ENCODE data around the gene EXOSC5.

Gene EXOSC5

DNA sequence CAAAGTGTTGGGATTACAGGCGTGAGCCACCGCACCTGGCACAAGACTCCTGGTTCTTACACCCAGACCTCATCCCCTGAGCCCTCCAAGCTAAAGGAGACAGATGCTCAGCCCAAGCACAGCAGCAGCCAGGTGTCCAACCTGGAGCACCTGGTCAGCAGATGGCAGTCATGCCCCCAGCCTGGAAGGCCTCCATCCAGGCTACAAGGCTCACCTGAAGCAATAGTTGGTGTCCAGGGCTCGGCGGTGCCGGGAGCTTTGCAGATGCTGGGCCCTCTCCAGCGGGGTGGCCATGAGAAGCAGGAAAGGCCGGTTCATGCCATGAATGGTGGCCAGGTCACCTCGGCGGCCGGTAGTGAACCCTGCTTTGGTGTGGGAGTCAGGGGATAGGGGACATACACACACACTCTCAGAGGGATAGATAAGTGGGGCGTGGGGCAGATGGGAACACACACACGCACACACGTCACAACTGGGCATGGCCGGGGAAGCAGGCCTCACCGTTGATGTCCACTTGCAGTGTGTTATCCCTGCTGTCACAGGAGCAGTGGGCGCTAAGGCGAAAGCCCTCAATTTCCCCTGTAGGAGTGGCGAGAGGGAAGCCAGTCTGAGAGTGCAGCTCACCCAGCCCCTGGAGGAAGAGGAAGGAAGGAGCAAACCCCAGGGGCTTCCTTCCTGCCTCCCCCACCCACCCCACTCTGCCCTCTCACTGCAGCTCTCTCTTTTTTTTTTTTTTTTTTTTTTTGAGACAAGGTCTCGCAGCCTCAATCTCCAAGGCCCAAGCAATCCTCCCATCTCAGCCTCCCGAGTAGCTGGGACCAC lies 55.3 kb downstream of the EXOSC5 start:
- no peak for FAIRE-seq

DNA sequence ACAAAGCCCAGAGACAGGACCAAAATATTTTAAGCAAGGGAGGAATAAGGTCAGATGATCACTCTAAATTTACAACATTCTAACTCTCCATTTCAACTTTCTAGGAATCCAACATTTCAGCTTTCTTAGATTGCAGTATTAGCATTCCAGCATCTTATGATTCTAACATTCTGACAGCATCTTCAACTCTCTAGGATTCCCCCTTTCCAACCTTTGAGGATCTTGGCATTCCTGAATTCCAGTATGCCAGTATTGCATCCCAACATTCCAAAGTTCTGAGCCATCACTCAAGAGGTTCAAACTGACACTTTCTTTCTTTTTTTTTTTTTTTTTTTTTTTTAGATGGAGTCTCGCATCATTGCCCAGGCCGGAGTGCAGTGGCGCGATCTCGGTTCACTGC lies 57.2 kb downstream of the EXOSC5 start:
- FAIRE-seq, result no peak

All from islet of Langerhans (tissue), 1 donor.